ENCODE data around the gene RCC1. TPM values are rescaled to one million over a fixed set of nuclear protein-coding genes. Genes with fewer than 3 reads are reported as not detected.
"Not testable (repeated sequence)": the region's sequence is repeated elsewhere in the genome, so short reads cannot be mapped to it uniquely, and the experiment has no call there.

The RCC1 gene
- total and polyA plus RNA-seq, 8 donors, result 6.7 to 116 (median 24.5) TPM

DNA sequence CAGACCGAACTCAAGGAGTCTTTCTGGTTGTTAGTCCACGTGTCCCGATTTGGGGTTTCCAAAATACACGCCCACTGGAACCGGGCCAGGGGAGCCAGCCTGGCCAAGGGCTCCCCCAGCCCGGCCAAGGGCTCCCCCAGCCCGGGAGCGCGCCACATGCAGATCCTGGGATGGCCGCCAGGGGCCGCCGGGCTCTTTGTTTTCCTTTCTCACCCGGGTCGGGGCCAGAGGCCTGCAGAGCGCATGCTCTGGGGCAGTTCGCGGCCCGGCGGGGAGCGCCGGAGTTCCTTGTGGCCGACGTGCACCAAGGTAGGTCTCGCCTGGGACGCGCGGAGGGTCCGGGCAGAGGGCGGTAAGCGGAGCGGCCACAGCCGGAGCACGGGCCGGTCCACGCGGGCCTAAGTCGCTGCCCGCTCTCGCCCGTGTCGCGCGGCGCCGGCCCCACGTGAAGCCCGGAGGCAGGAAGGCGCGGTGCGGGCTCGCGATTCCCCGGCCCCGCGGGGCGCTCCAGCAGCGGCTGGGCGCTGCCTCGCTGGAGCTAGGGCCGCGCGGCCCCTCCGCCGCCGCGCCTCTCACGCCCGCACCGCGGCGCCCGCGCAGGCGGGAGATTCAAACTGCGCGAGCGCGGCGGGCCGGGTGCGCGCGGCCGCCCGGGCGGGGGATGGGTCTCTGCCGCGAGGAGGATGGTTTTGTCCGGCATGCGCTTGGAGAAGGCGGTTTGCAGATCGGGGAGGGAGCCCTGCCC is 12.3 kb downstream of the RCC1 start:
- Histone ChIP-seq H3K4me1 (peaks cover 12 to 27% (median 19%) of the 10 kb centered on the region in 4 donors), H3K36me3 (peaks cover 12 to 29% (median 24%) of the 10 kb centered on the region in 4 donors), H3K27me3 (no peaks in the 10 kb centered on the region), H3K4me3 (peak overlapping the region; percentile 64 to 74 (median 70)), H3K27ac (peak overlapping the region; percentile 79 to 97 (median 91)), H3K9me3 (no peaks in the 10 kb centered on the region)
- 0 to 1% (median 0%) methylated on average over 26 to 92 of the region's 92 CpGs for WGBS, 5 donors
- intact Hi-C loops (cut with DNase I; ENCODE audit: low total_unique reads), result loop anchor here (5.0 kb wide), 1 partner anchor 84 kb away; no protein-coding TSS in a partner anchor
- DNase-seq, result peak; percentile 92 to 96
- TF ChIP-seq POLR2AphosphoS5 (IDR thresholded peaks at IDR 0.05), result peak in 2 of 3 donors; percentile 72 to 86
- no peak for TF ChIP-seq EP300 (IDR thresholded peaks at IDR 0.05)
- peak in 6 of 7 experiments; percentile 16 to 100 (median 98) for TF ChIP-seq CTCF (IDR thresholded peaks at IDR 0.05)

DNA sequence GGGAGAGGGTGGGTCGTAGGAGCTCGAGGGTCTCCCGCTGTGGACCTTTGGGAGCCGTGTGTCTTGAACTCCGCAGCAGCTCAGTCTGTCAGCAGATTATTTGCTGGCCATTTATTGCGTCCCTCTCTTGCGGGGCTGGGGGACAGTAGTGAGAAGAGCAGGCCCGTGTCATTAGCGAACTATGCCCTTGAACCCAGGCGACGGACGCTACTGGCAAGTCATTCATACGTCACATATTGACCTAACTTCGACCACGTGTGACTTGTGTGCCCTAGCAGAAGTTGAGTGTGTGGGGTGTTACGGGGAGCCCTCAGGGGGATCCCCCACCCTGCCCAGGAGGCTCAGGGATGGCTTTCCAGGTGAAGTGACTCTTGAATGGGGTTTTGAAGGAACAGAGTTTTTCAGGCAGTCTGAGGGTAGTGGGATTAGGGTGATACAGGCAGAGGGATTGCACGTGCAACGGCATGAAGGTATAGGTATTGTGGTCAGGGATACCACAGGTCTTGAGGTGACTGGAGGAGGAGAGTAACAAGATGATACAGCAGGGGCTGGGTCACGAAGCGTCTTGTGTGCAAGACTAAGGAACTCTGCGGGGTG is 13.0 kb downstream of the RCC1 start:
- no peaks in the 10 kb centered on the region for H3K9me3 ChIP-seq
- H3K36me3 ChIP-seq, result peaks cover 5 to 24% (median 19%) of the 10 kb centered on the region in 4 donors
- peak overlapping the region; percentile 51 to 97 (median 91) for H3K27ac ChIP-seq
- DNase-seq, result peak in 1 of 2 donors; percentile 62
- 7 to 14% (median 8%) methylated on average over 15 to 21 of the region's 21 CpGs for WGBS, 5 donors
- H3K27me3 ChIP-seq, result no peaks in the 10 kb centered on the region
- H3K4me3 ChIP-seq, result peak overlapping the region; percentile 64 to 74 (median 70)
- H3K4me1 ChIP-seq, result peaks cover 12 to 23% (median 18%) of the 10 kb centered on the region in 4 donors
- intact Hi-C loops (cut with DNase I; ENCODE audit: low total_unique reads), result loop anchor here (5.0 kb wide), 1 partner anchor 83 kb away; no protein-coding TSS in a partner anchor
- TF ChIP-seq POLR2AphosphoS5 (IDR thresholded peaks at IDR 0.05), result no peak
- TF ChIP-seq POLR2A (IDR thresholded peaks at IDR 0.05), result no peak
- TF ChIP-seq CTCF (IDR thresholded peaks at IDR 0.05), result no peak
- no peak for TF ChIP-seq EP300 (IDR thresholded peaks at IDR 0.05)

DNA sequence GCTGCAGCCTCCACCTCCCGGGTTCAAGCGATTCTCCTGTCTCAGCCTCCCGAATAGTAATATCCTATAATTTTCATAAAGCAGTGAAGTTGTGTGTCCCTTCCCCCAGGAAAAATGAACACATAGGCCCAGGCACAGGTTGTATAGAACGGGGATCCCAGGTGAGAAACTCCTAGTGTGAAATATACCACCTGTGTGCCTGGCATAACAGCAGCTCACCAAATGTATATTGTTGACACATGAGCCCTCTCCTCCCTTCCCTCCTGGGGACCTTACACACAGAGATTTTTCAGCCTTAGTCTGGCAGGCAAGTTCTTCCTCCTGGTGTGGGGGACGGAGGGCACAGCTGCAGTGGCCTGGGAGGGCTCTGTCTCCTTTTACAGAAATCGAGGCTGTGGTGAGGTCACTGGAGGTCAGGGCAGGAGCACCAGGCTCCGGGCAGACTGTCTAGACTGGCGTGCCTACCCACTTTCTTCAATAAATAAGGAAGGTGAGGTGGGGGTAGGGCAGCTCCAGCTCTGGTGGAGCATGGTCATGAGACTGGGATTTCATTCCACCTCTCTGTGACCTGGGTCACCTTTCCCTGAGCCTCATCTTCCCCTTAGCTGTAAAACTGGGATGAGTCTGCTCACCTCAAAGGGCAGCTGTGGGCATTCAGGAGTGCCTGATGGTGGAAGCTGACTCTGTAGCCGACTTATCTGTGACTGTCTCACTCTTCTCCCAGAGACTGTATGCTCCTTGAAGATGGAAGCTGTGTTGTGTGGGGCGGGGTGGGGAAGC is 14.3 kb downstream of the RCC1 start:
- Histone ChIP-seq H3K4me1 (peaks cover 12 to 23% (median 18%) of the 10 kb centered on the region in 4 donors), H3K9me3 (no peaks in the 10 kb centered on the region), H3K27ac (no peak overlapping the region), H3K36me3 (peaks cover 0 to 20% (median 6%) of the 10 kb centered on the region in 4 donors), H3K4me3 (no peak overlapping the region), H3K27me3 (no peaks in the 10 kb centered on the region)
- intact Hi-C loops (cut with DNase I; ENCODE audit: low total_unique reads), result loop anchor here (5.0 kb wide), 1 partner anchor 82 kb away; no protein-coding TSS in a partner anchor
- 76 to 86% (median 79%) methylated on average over 10 of the region's 10 CpGs for WGBS, 5 donors
- DNase-seq, result no peak
- TF ChIP-seq POLR2A (IDR thresholded peaks at IDR 0.05) (no peak), EP300 (IDR thresholded peaks at IDR 0.05) (no peak), CTCF (IDR thresholded peaks at IDR 0.05) (no peak), POLR2AphosphoS5 (IDR thresholded peaks at IDR 0.05) (no peak)

DNA sequence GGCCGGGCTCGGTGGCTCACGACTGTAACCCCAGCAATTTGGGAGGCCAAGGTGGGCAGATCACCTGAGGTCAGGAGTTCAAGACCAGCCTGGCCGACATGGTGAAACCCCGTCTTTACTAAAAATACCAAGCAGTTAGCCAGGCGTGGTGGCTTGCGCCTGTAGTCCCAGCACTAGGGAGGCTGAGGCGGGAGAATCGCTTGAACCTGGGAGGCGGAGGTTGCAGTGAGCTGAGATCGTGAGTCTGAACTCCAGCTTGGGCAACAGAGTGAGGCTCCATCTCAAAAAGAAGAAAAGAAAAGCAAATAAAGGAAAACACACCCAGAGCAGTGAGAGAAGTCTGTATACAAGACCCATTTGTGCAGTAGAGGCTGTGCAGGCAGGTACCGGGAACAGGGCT is 15.0 kb downstream of the RCC1 start:
- H3K9me3 ChIP-seq; H3K4me3 ChIP-seq; H3K27me3 ChIP-seq; H3K27ac ChIP-seq; DNase-seq; intact Hi-C loops (cut with DNase I; ENCODE audit: low total_unique reads): not testable (repeated sequence)
- peaks cover 12 to 23% (median 18%) of the 10 kb centered on the region in 4 donors for H3K4me1 ChIP-seq
- peaks cover 0 to 15% (median 1%) of the 10 kb centered on the region in 4 donors for H3K36me3 ChIP-seq
- 93 to 94% (median 94%) methylated on average over 12 of the region's 12 CpGs for WGBS, 5 donors

All from stomach (tissue), 9 donors.